H9 (cell line): ENCODE results near the gene CDH15. TPM values are rescaled to one million over a fixed set of nuclear protein-coding genes. Genes with fewer than 3 reads are reported as not detected.
"Not testable (repeated sequence)": the region's sequence is repeated elsewhere in the genome, so short reads cannot be mapped to it uniquely, and the experiment has no call there.

Experiments
- DNase-seq: peaks from one replicate; pipeline ENCODE4 v3.0.0-alpha.2; 2017
- H2AFZ ChIP-seq: one replicate; pipeline ENCODE4 v1.6.1; 2013; ENCODE audit warnings: mild to moderate bottlenecking, low read length, control low read depth, moderate library complexity
- H2AK5ac ChIP-seq: 2 replicates; pipeline ENCODE4 v1.6.1; 2013; ENCODE audit warnings: low read length, control low read depth, mixed read lengths; ENCODE audit not compliant: insufficient read length
- H2BK120ac ChIP-seq: one replicate; pipeline ENCODE4 v1.6.1; 2013; ENCODE audit warnings: low read depth, mild to moderate bottlenecking, low read length, control low read depth, inconsistent platforms; ENCODE audit not compliant: poor library complexity, severe bottlenecking
- H2BK12ac ChIP-seq: 2 replicates; pipeline ENCODE4 v1.6.1; 2013; ENCODE audit warnings: low read length, control low read depth, mixed read lengths, low read depth; ENCODE audit not compliant: insufficient read length
- H2BK15ac ChIP-seq: 2 replicates; pipeline ENCODE4 v1.6.1; 2013; ENCODE audit warnings: low read depth, low read length, control low read depth
- H2BK20ac ChIP-seq: one replicate; pipeline ENCODE4 v1.6.1; 2013; ENCODE audit warnings: low read depth, mild to moderate bottlenecking, low read length, control low read depth, inconsistent platforms; ENCODE audit not compliant: poor library complexity, severe bottlenecking
- H2BK5ac ChIP-seq: 2 replicates; pipeline ENCODE4 v1.6.1; 2013; ENCODE audit warnings: low read length, control low read depth, mixed read lengths; ENCODE audit not compliant: insufficient read length
- H3K14ac ChIP-seq: 2 replicates; pipeline ENCODE4 v1.6.1; 2013; ENCODE audit warnings: low read length, control low read depth; ENCODE audit not compliant: insufficient read depth
- H3K18ac ChIP-seq: 2 replicates; pipeline ENCODE4 v1.6.1; 2013; ENCODE audit warnings: low read depth, mild to moderate bottlenecking, mixed read lengths, low read length, control low read depth; ENCODE audit not compliant: insufficient read length
- H3K23ac ChIP-seq: 2 replicates; pipeline ENCODE4 v1.6.1; 2013; ENCODE audit warnings: low read length, control low read depth, mixed read lengths, low read depth; ENCODE audit not compliant: insufficient read length
- H3K23me2 ChIP-seq: 2 replicates; pipeline ENCODE4 v1.6.1; 2013; ENCODE audit warnings: low read depth, mild to moderate bottlenecking, mixed read lengths, low read length, control low read depth; ENCODE audit not compliant: insufficient read length, poor library complexity, severe bottlenecking
- H3K27ac ChIP-seq: 2 replicates; pipeline ENCODE4 v1.5.1; 2013; ENCODE audit warnings: low read length, control low read depth, mixed read lengths, low read depth; ENCODE audit not compliant: insufficient read length
- H3K27me3 ChIP-seq: 2 replicates; pipeline ENCODE4 v1.6.1; 2013; ENCODE audit warnings: low read length, control low read depth, inconsistent platforms; ENCODE audit not compliant: insufficient read depth
- H3K4ac ChIP-seq: 2 replicates; pipeline ENCODE4 v1.6.1; 2013; ENCODE audit warnings: low read depth, mild to moderate bottlenecking, control low read depth, inconsistent platforms, low read length, moderate library complexity
- H3K4me1 ChIP-seq: 2 replicates; pipeline ENCODE4 v1.6.1; 2013; ENCODE audit warnings: low read length, control low read depth, inconsistent platforms; ENCODE audit not compliant: insufficient read depth
- H3K4me2 ChIP-seq: 2 replicates; pipeline ENCODE4 v1.6.1; 2013; ENCODE audit warnings: low read length, control low read depth, mixed read lengths; ENCODE audit not compliant: insufficient read length, insufficient read depth
- H3K56ac ChIP-seq: 2 replicates; pipeline ENCODE4 v1.6.1; 2013; ENCODE audit warnings: low read depth, mild to moderate bottlenecking, mixed read lengths, low read length, control low read depth; ENCODE audit not compliant: insufficient read length
- H3K79me1 ChIP-seq: 2 replicates; pipeline ENCODE4 v1.6.1; 2013; ENCODE audit warnings: low read depth, mild to moderate bottlenecking, moderate library complexity, low read length, control low read depth, inconsistent platforms; ENCODE audit not compliant: insufficient read depth, poor library complexity, severe bottlenecking
- H3K79me2 ChIP-seq: 2 replicates; pipeline ENCODE4 v1.6.1; 2013; ENCODE audit warnings: low read length, control low read depth, inconsistent platforms; ENCODE audit not compliant: insufficient read depth
- H3K9ac ChIP-seq: 2 replicates; pipeline ENCODE4 v1.6.1; 2013; ENCODE audit warnings: low read length, control low read depth, mixed read lengths; ENCODE audit not compliant: insufficient read length; ENCODE audit errors: extremely low read depth
- H3K9me3 ChIP-seq: one replicate; pipeline ENCODE4 v1.6.1; 2013; ENCODE audit warnings: low read depth, low read length, inconsistent platforms; ENCODE audit not compliant: control insufficient read depth
- H3T11ph ChIP-seq: one replicate; pipeline ENCODE4 v1.6.1; 2013; ENCODE audit warnings: mild to moderate bottlenecking, low read length, control low read depth, inconsistent platforms
- H4K20me1 ChIP-seq: one replicate; pipeline ENCODE4 v1.6.1; 2013; ENCODE audit not compliant: control insufficient read depth, insufficient read length, insufficient read depth
- H4K5ac ChIP-seq: 2 replicates; pipeline ENCODE4 v1.6.1; 2013; ENCODE audit warnings: low read depth, mild to moderate bottlenecking, mixed read lengths, low read length, control low read depth; ENCODE audit not compliant: insufficient read length
- H4K8ac ChIP-seq: replicated peaks from 2 replicates; pipeline ENCODE4 v1.6.1; 2013; ENCODE audit warnings: low read length, control low read depth, mixed read lengths, low read depth; ENCODE audit not compliant: insufficient read length
- H4K91ac ChIP-seq: 2 replicates; pipeline ENCODE4 v1.6.1; 2013; ENCODE audit warnings: low read depth, mild to moderate bottlenecking, moderate library complexity, mixed read lengths, low read length, control low read depth; ENCODE audit not compliant: insufficient read length
- H3K27ac Mint-ChIP-seq, 3 experiments: 2 replicates in 2 of 3; 3 replicates in 1 of 3; pipeline ENCODE4 v1.8.0; 2020 to 2021; ENCODE audit warnings: mixed read lengths in 3 of 3, mild to moderate bottlenecking in 1 of 3, moderate library complexity in 1 of 3
- H3K27me3 Mint-ChIP-seq: 2 replicates; pipeline ENCODE4 v1.8.0; 2021; ENCODE audit warnings: low read depth, mild to moderate bottlenecking, moderate library complexity, mixed read lengths
- H3K36me3 Mint-ChIP-seq, 3 experiments: 2 replicates in 2 of 3; 3 replicates in 1 of 3; pipeline ENCODE4 v1.8.0; 2020 to 2021; ENCODE audit warnings: low read depth in 3 of 3, mixed read lengths in 3 of 3; ENCODE audit not compliant: insufficient read depth in 1 of 3
- H3K4me1 Mint-ChIP-seq, 2 experiments: 2 replicates each; pipeline ENCODE4 v1.8.0; 2020; ENCODE audit warnings: mixed read lengths in 2 of 2
- H3K4me3 Mint-ChIP-seq, 2 experiments: 2 replicates in 1 of 2; 3 replicates in 1 of 2; pipeline ENCODE4 v1.8.0; 2020 to 2021; ENCODE audit warnings: mild to moderate bottlenecking in 2 of 2, mixed read lengths in 2 of 2, moderate library complexity in 1 of 2
- H3K9me3 Mint-ChIP-seq, 2 experiments: 2 replicates in 1 of 2; 3 replicates in 1 of 2; pipeline ENCODE4 v1.8.0; 2020; ENCODE audit warnings: mild to moderate bottlenecking in 2 of 2, mixed read lengths in 2 of 2, moderate library complexity in 1 of 2
- WGBS: extraction: QIAGEN DNeasy Blood & Tissue Kit; methylation state at CpG from one replicate; pipeline ENCODE4 v1.1.7; 2013; ENCODE audit warnings: missing lambda C conversion rate, low lambda C conversion rate, mixed read lengths; ENCODE audit not compliant: insufficient read length; ENCODE audit errors: extremely low coverage; 5-methylcytosine and 5-hydroxymethylcytosine counted together
- total RNA-seq: library from RNA; stranded (reverse); gene quantifications from 2 replicates; pipeline ENCODE4 v1.2.1, GENCODE V29; 2021
- TF ChIP-seq, protein P1 (sequence below): fragments of 200-600 bp; sonication (generic); conservative IDR thresholded peaks from 3 replicates; pipeline ENCODE4 v1.8.0; 2021; ENCODE audit warnings: antibody characterized with exemption, mild to moderate bottlenecking

Gene CDH15
- total RNA-seq, 1 experiment from 2014 or later = 0.28 TPM

- peaks cover 5% of the 10 kb centered on the region in 2 experiments; a peak in 2 of 5 replicates for H3K9me3 Mint-ChIP-seq
- no peak overlapping the region for H3T11ph ChIP-seq
- no CpG with 5 or more reads among the region's 19 CpGs for WGBS
- H3K23me2 ChIP-seq = peaks cover 5% of the 10 kb centered on the region
- no peak overlapping the region for H3K18ac ChIP-seq
- no peak overlapping the region for H2BK12ac ChIP-seq
- no peak overlapping the region for H3K27ac Mint-ChIP-seq
- H2BK15ac ChIP-seq = no peak overlapping the region
- no peak overlapping the region for H3K4me3 Mint-ChIP-seq
- no peak overlapping the region for H3K23ac ChIP-seq
- H2BK5ac ChIP-seq = no peak overlapping the region
- H4K5ac ChIP-seq = no peak overlapping the region
- no peaks in the 10 kb centered on the region for H3K79me1 ChIP-seq
- no peak overlapping the region for H3K14ac ChIP-seq
- no peak overlapping the region for H2BK120ac ChIP-seq
- no peaks in the 10 kb centered on the region for H3K79me2 ChIP-seq
- no peak overlapping the region for H2BK20ac ChIP-seq
- TF ChIP-seq, protein P1, sequence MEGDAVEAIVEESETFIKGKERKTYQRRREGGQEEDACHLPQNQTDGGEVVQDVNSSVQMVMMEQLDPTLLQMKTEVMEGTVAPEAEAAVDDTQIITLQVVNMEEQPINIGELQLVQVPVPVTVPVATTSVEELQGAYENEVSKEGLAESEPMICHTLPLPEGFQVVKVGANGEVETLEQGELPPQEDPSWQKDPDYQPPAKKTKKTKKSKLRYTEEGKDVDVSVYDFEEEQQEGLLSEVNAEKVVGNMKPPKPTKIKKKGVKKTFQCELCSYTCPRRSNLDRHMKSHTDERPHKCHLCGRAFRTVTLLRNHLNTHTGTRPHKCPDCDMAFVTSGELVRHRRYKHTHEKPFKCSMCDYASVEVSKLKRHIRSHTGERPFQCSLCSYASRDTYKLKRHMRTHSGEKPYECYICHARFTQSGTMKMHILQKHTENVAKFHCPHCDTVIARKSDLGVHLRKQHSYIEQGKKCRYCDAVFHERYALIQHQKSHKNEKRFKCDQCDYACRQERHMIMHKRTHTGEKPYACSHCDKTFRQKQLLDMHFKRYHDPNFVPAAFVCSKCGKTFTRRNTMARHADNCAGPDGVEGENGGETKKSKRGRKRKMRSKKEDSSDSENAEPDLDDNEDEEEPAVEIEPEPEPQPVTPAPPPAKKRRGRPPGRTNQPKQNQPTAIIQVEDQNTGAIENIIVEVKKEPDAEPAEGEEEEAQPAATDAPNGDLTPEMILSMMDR = no peak
- H3K27me3 ChIP-seq = no peaks in the 10 kb centered on the region; the same call in 1 of the 2 replicates
- no peak overlapping the region for H3K4ac ChIP-seq
- peak overlapping the region; percentile 43 for H3K4me2 ChIP-seq
- no peaks in the 10 kb centered on the region for H3K4me1 ChIP-seq
- H3K36me3 Mint-ChIP-seq = no peaks in the 10 kb centered on the region
- H2AFZ ChIP-seq = no peak overlapping the region
- no peaks in the 10 kb centered on the region for H4K20me1 ChIP-seq
- H3K9ac ChIP-seq = no peak overlapping the region
- no peak for DNase-seq
- H3K4me1 Mint-ChIP-seq = no peaks in the 10 kb centered on the region
- H4K8ac ChIP-seq = no peak overlapping the region
- H3K27ac ChIP-seq = no peak overlapping the region
- H2AK5ac ChIP-seq = no peak overlapping the region
- no peaks in the 10 kb centered on the region for H3K9me3 ChIP-seq
- peaks cover 36% of the 10 kb centered on the region for H3K27me3 Mint-ChIP-seq
- H3K56ac ChIP-seq = no peak overlapping the region
- H4K91ac ChIP-seq = no peak overlapping the region
Measured at GRCh38 chr16:89191901-89192185, 20.3 kb downstream of the CDH15 start.

- H3K4me3 Mint-ChIP-seq, H2BK20ac ChIP-seq, H2BK15ac ChIP-seq, H4K5ac ChIP-seq, H2BK120ac ChIP-seq, H2BK5ac ChIP-seq, H3K4me1 ChIP-seq, H3K79me2 ChIP-seq, H3K4ac ChIP-seq, H3K23me2 ChIP-seq, H3T11ph ChIP-seq, H3K36me3 Mint-ChIP-seq, H3K23ac ChIP-seq, H3K79me1 ChIP-seq, H3K9ac ChIP-seq, H4K91ac ChIP-seq, H2AFZ ChIP-seq, H3K27ac Mint-ChIP-seq, H3K14ac ChIP-seq, H3K27ac ChIP-seq, H4K20me1 ChIP-seq, H3K9me3 Mint-ChIP-seq, H3K4me1 Mint-ChIP-seq, H2BK12ac ChIP-seq, H2AK5ac ChIP-seq, H4K8ac ChIP-seq, H3K9me3 ChIP-seq, H3K27me3 ChIP-seq, H3K56ac ChIP-seq: not testable (repeated sequence)
- peak; percentile 94 for DNase-seq
- H3K4me2 ChIP-seq = peak overlapping the region; percentile 43
- no CpG with 5 or more reads among the region's 63 CpGs for WGBS
- H3K18ac ChIP-seq = peak overlapping the region; percentile 72
- peaks cover 34% of the 10 kb centered on the region for H3K27me3 Mint-ChIP-seq
Measured at GRCh38 chr16:89192186-89192955, 20.8 kb downstream of the CDH15 start.
